CD8-positive, alpha-beta memory T cell (primary cell): ENCODE data around the gene ARMH1. TPM values are rescaled to one million over a fixed set of nuclear protein-coding genes. Genes with fewer than 3 reads are reported as not detected.

Experiments
- CTCF ChIA-PET: fragments of 350-600 bp; sonication (Branson Sonifier 250); formaldehyde crosslinking; loops from one replicate; lab custom pipeline; 2021; ENCODE audit warnings: antibody characterized with exemption; lab: Charles Lee
- POLR2A ChIA-PET: fragments of 350-600 bp; sonication (Branson Sonifier 250); formaldehyde crosslinking; loops from one replicate; lab custom pipeline; 2021; ENCODE audit warnings: antibody characterized with exemption; lab: Charles Lee
- DNase-seq, 5 donors: peaks; one replicate each; pipeline versions ENCODE4 v3.0.0 to v3.0.0-alpha.2; 2020 to 2022; ENCODE audit warnings: mixed read lengths in 1 of 5
- H3K27ac ChIP-seq: one replicate; pipeline ENCODE4 v1.7.0; 2013; ENCODE audit warnings: low read depth, mild to moderate bottlenecking, low read length, moderate library complexity
- H3K27me3 ChIP-seq: 2 replicates; pipeline ENCODE4 v1.7.0; 2013; ENCODE audit warnings: low read length, mild to moderate bottlenecking; ENCODE audit not compliant: insufficient read depth, poor library complexity, severe bottlenecking
- H3K36me3 ChIP-seq: 2 replicates; pipeline ENCODE4 v1.7.0; 2013; ENCODE audit warnings: mild to moderate bottlenecking, low read length, moderate library complexity; ENCODE audit not compliant: insufficient read depth
- H3K4me1 ChIP-seq: 2 replicates; pipeline ENCODE4 v1.7.0; 2013; ENCODE audit warnings: mild to moderate bottlenecking, low read length, moderate library complexity; ENCODE audit not compliant: insufficient read depth
- H3K4me3 ChIP-seq: 2 replicates; pipeline ENCODE4 v1.7.0; 2013; ENCODE audit warnings: mild to moderate bottlenecking, low read length
- H3K9me3 ChIP-seq: 2 replicates; pipeline ENCODE4 v1.7.0; 2013; ENCODE audit warnings: mild to moderate bottlenecking, low read length
- H3K27ac Mint-ChIP-seq, 8 donors: one replicate each; pipeline ENCODE4 v1.8.0; 2020 to 2021; ENCODE audit warnings: mixed read lengths in 8 of 8, mild to moderate bottlenecking in 6 of 8, inconsistent platforms in 3 of 8, moderate library complexity in 3 of 8
- H3K27me3 Mint-ChIP-seq, 2 donors: one replicate each; pipeline ENCODE4 v1.8.0; 2020 to 2021; ENCODE audit warnings: mixed read lengths in 2 of 2, mild to moderate bottlenecking in 1 of 2, moderate library complexity in 1 of 2
- H3K36me3 Mint-ChIP-seq, 3 donors: one replicate each; pipeline ENCODE4 v1.8.0; 2020 to 2021; ENCODE audit warnings: mixed read lengths in 3 of 3, inconsistent platforms in 1 of 3, mild to moderate bottlenecking in 1 of 3
- H3K4me1 Mint-ChIP-seq, 3 donors: one replicate each; pipeline ENCODE4 v1.8.0; 2020 to 2021; ENCODE audit warnings: mixed read lengths in 3 of 3, inconsistent platforms in 1 of 3, mild to moderate bottlenecking in 1 of 3
- H3K4me3 Mint-ChIP-seq, 7 donors: one replicate each; pipeline ENCODE4 v1.8.0; 2020 to 2021; ENCODE audit warnings: mixed read lengths in 7 of 7, mild to moderate bottlenecking in 6 of 7, moderate library complexity in 4 of 7, inconsistent platforms in 2 of 7
- H3K9me3 Mint-ChIP-seq, 5 donors: one replicate each; pipeline ENCODE4 v1.8.0; 2020 to 2022; ENCODE audit warnings: mixed read lengths in 5 of 5, mild to moderate bottlenecking in 3 of 5, moderate library complexity in 2 of 5, inconsistent platforms in 1 of 5
- polyA plus RNA-seq: library from polyadenylated mRNA; unstranded; fragments of 300-500 nt; fragmentation: Illumina TruSeq; gene quantifications from one replicate; pipeline ENCODE4 v1.2.3, GENCODE V29; 2021
- total RNA-seq, 2 experiments: library from RNA; stranded (reverse); gene quantifications; one replicate each; pipeline ENCODE4 v1.2.3, GENCODE V29; 2021

The ARMH1 gene
- total and polyA plus RNA-seq, 3 experiments from 2014 or later = 21.1 to 38.0 (median 33.3) TPM

GRCh38 chr1:44681905-44682882 lies 7.7 kb downstream of the ARMH1 start:
- Mint-ChIP-seq H3K9me3 (no peaks in the 10 kb centered on the region), H3K4me3 (no peak overlapping the region), H3K27me3 (peaks cover 0 to 3% of the 10 kb centered on the region in 2 donors), H3K27ac (no peak overlapping the region), H3K4me1 (no peaks in the 10 kb centered on the region), H3K36me3 (no peaks in the 10 kb centered on the region)
- Histone ChIP-seq H3K36me3 (no peaks in the 10 kb centered on the region), H3K27me3 (no peaks in the 10 kb centered on the region), H3K9me3 (no peaks in the 10 kb centered on the region), H3K4me1 (no peaks in the 10 kb centered on the region), H3K27ac (no peak overlapping the region), H3K4me3 (no peak overlapping the region)
- ChIA-PET CTCF (no interaction called here), POLR2A (no interaction called here)
- no peak for DNase-seq

GRCh38 chr1:44682883-44683265 lies 8.4 kb downstream of the ARMH1 start:
- DNase-seq = no peak
- Mint-ChIP-seq H3K27me3 (peaks cover 0 to 3% of the 10 kb centered on the region in 2 donors), H3K27ac (no peak overlapping the region), H3K4me3 (no peak overlapping the region), H3K9me3 (no peaks in the 10 kb centered on the region), H3K36me3 (no peaks in the 10 kb centered on the region), H3K4me1 (no peaks in the 10 kb centered on the region)
- Histone ChIP-seq H3K36me3 (no peaks in the 10 kb centered on the region), H3K27me3 (no peaks in the 10 kb centered on the region), H3K4me3 (no peak overlapping the region), H3K4me1 (no peaks in the 10 kb centered on the region), H3K27ac (no peak overlapping the region), H3K9me3 (no peaks in the 10 kb centered on the region)
- POLR2A ChIA-PET = no interaction called here
- CTCF ChIA-PET = no interaction called here

GRCh38 chr1:44684525-44684924 lies 10.0 kb downstream of the ARMH1 start:
- POLR2A ChIA-PET = no interaction called here
- CTCF ChIA-PET = interaction anchor here (3.4 kb wide), 1 partner anchor 10 kb away, joined by 13 read pairs; the partner anchor contains the start of genes ARMH1 and TMEM53

GRCh38 chr1:44685218-44685617 lies 10.7 kb downstream of the ARMH1 start:
- ChIA-PET CTCF (interaction anchor here (3.4 kb wide), 1 partner anchor 10 kb away, joined by 13 read pairs; the partner anchor contains the start of genes ARMH1 and TMEM53), POLR2A (no interaction called here)
- no peaks in the 10 kb centered on the region for H3K36me3 Mint-ChIP-seq
- no peak for DNase-seq
- H3K27me3 Mint-ChIP-seq = peaks cover 0 to 3% of the 10 kb centered on the region in 2 donors
- H3K9me3 Mint-ChIP-seq = no peaks in the 10 kb centered on the region
- no peak overlapping the region for H3K4me3 Mint-ChIP-seq
- H3K4me1 Mint-ChIP-seq = no peaks in the 10 kb centered on the region
- Histone ChIP-seq H3K4me3 (no peak overlapping the region), H3K9me3 (no peaks in the 10 kb centered on the region), H3K27ac (no peak overlapping the region), H3K27me3 (no peaks in the 10 kb centered on the region), H3K4me1 (no peaks in the 10 kb centered on the region), H3K36me3 (no peaks in the 10 kb centered on the region)
- no peak overlapping the region for H3K27ac Mint-ChIP-seq

More at GRCh38 chr1:44684525-44684924, 10.0 kb downstream of the ARMH1 start:
- Histone ChIP-seq H3K27ac (no peak overlapping the region), H3K9me3 (no peaks in the 10 kb centered on the region), H3K27me3 (no peaks in the 10 kb centered on the region), H3K4me1 (no peaks in the 10 kb centered on the region), H3K4me3 (no peak overlapping the region), H3K36me3 (no peaks in the 10 kb centered on the region)
- peaks cover 0 to 3% of the 10 kb centered on the region in 2 donors for H3K27me3 Mint-ChIP-seq
- no peak overlapping the region for H3K4me3 Mint-ChIP-seq
- H3K4me1 Mint-ChIP-seq = no peaks in the 10 kb centered on the region
- no peak for DNase-seq
- no peaks in the 10 kb centered on the region for H3K9me3 Mint-ChIP-seq
- peak overlapping the region in 1 of 8 donors; percentile 82 for H3K27ac Mint-ChIP-seq
- H3K36me3 Mint-ChIP-seq = no peaks in the 10 kb centered on the region

GRCh38 chr1:44685881-44686280 lies 11.4 kb downstream of the ARMH1 start:
- DNase-seq = no peak
- Histone ChIP-seq H3K36me3 (no peaks in the 10 kb centered on the region), H3K4me3 (no peak overlapping the region), H3K27ac (no peak overlapping the region), H3K9me3 (no peaks in the 10 kb centered on the region), H3K27me3 (no peaks in the 10 kb centered on the region), H3K4me1 (no peaks in the 10 kb centered on the region)
- CTCF ChIA-PET = interaction anchor here (3.4 kb wide), 1 partner anchor 11 kb away, joined by 13 read pairs; the partner anchor contains the start of genes ARMH1 and TMEM53
- POLR2A ChIA-PET = no interaction called here
- peaks cover 0 to 4% of the 10 kb centered on the region in 2 donors for H3K27me3 Mint-ChIP-seq
- no peaks in the 10 kb centered on the region for H3K9me3 Mint-ChIP-seq
- no peaks in the 10 kb centered on the region for H3K4me1 Mint-ChIP-seq
- no peaks in the 10 kb centered on the region for H3K36me3 Mint-ChIP-seq
- H3K4me3 Mint-ChIP-seq = no peak overlapping the region
- peak overlapping the region in 1 of 8 donors; percentile 50 for H3K27ac Mint-ChIP-seq

- CTCF ChIA-PET = interaction anchor here (2.2 to 2.4 kb wide), 2 partner anchors 14 to 36 kb away, joined by 4 to 8 read pairs; partner anchors contain the start of genes ARMH1 and TMEM53
- no peak overlapping the region for H3K4me3 Mint-ChIP-seq
Observed at GRCh38 chr1:44688760-44689446, 14.4 kb downstream of the ARMH1 start.

GRCh38 chr1:44689447-44689765 lies 14.9 kb downstream of the ARMH1 start:
- POLR2A ChIA-PET = no interaction called here
- no peak overlapping the region for H3K4me3 ChIP-seq
- H3K9me3 ChIP-seq = no peaks in the 10 kb centered on the region
- H3K4me3 Mint-ChIP-seq = no peak overlapping the region
- H3K27me3 Mint-ChIP-seq = peaks cover 0 to 7% of the 10 kb centered on the region in 2 donors
- H3K4me1 Mint-ChIP-seq = no peaks in the 10 kb centered on the region
- no peak overlapping the region for H3K27ac Mint-ChIP-seq
- H3K27me3 ChIP-seq = no peaks in the 10 kb centered on the region
- H3K36me3 Mint-ChIP-seq = peaks cover 0 to 5% (median 0%) of the 10 kb centered on the region in 3 donors
- no peak overlapping the region for H3K27ac ChIP-seq
- H3K9me3 Mint-ChIP-seq = no peaks in the 10 kb centered on the region
- CTCF ChIA-PET = interaction anchor here (2.2 to 2.4 kb wide), 2 partner anchors 15 to 37 kb away, joined by 4 to 8 read pairs; partner anchors contain the start of genes ARMH1 and TMEM53
- no peaks in the 10 kb centered on the region for H3K36me3 ChIP-seq
- H3K4me1 ChIP-seq = no peaks in the 10 kb centered on the region
- DNase-seq = no peak

More at GRCh38 chr1:44688760-44689446, 14.4 kb downstream of the ARMH1 start:
- peaks cover 0 to 7% of the 10 kb centered on the region in 2 donors for H3K27me3 Mint-ChIP-seq
- Histone ChIP-seq H3K27me3 (no peaks in the 10 kb centered on the region), H3K4me1 (no peaks in the 10 kb centered on the region), H3K9me3 (no peaks in the 10 kb centered on the region), H3K4me3 (no peak overlapping the region), H3K27ac (no peak overlapping the region), H3K36me3 (no peaks in the 10 kb centered on the region)
- H3K4me1 Mint-ChIP-seq = no peaks in the 10 kb centered on the region
- H3K9me3 Mint-ChIP-seq = no peaks in the 10 kb centered on the region
- no peak for DNase-seq
- no peak overlapping the region for H3K27ac Mint-ChIP-seq
- POLR2A ChIA-PET = no interaction called here
- H3K36me3 Mint-ChIP-seq = peaks cover 0 to 5% (median 0%) of the 10 kb centered on the region in 3 donors
